ENCODE measurements around the gene FAM83G. TPM values are rescaled to one million over a fixed set of nuclear protein-coding genes. Genes with fewer than 3 reads are reported as not detected.

The FAM83G gene
- total and polyA plus RNA-seq, 2 donors (not counting 1 experiment from before 2014, with no cell fraction given): 2.4 to 6.3 TPM

DNA sequence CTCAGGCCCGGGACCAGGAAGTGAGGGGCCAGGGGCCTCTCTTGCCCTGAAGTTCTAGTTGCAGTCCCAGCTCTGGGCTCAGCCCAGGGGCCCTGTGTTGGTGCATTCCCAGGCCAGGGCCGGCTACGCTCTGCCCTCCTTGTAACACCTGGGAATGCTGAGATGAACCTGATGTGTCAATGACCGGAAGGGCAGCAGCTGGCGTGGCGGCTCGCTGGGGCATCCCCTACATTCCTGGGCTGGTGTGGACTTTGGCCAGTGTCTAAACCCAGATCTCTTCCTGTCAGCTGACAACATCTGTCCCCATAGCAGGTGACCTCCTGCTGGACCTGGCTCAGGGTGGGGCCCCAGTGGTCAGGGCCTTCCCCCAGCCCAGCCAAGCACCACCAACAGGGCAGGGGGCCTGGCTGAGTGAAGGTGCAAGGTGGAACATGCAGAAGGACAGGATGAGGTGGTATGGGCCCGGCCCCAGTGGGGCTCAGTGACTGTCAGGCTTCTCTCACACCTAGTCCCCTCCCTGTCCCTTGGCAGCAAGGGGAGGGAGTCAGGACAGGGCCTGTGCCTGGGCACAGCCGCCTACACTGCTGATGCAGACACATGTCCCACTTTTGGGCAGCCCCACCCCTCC lies 15.9 kb downstream of the FAM83G start:
- H3K27me3 ChIP-seq (ENCODE audit: control insufficient read depth, insufficient read depth, low read length): no peaks in the 10 kb centered on the region
- H3K4me3 ChIP-seq (replicated peaks in 1 of 4; ENCODE audit: control extremely low read depth in 1 of 4, insufficient read depth in 1 of 4, low read depth in 3 of 4, low read length in 4 of 4): no peak overlapping the region
- H3K79me2 ChIP-seq (ENCODE audit: control insufficient read depth, insufficient read depth, low read length): peaks cover 7% of the 10 kb centered on the region
- no peaks in the 10 kb centered on the region for H4K20me1 ChIP-seq (ENCODE audit: control insufficient read depth, extremely low read depth, insufficient read depth, low read length)
- no peak for TF ChIP-seq EZH2 (IDR thresholded peaks at IDR 0.05; ENCODE audit: low read length, missing control alignments)
- TF ChIP-seq CTCF (conservative IDR thresholded peaks at IDR 0.05 in 1 of 2, IDR thresholded peaks at IDR 0.05 in 1 of 2; ENCODE audit: low read depth in 1 of 2, low read length in 2 of 2): no peak
- H3K36me3 ChIP-seq (ENCODE audit: control insufficient read depth, insufficient read depth, low read length): peaks cover 2% of the 10 kb centered on the region
- no peak overlapping the region for H3K9ac ChIP-seq (ENCODE audit: insufficient read depth, low read length)
- H3K4me2 ChIP-seq (ENCODE audit: extremely low read depth, insufficient read depth, low read length): no peak overlapping the region
- no peak overlapping the region for H2AFZ ChIP-seq (ENCODE audit: low read length)
- no peak overlapping the region for H3K27ac ChIP-seq (ENCODE audit: insufficient read depth, low read length)
- no peaks in the 10 kb centered on the region for H3K9me3 ChIP-seq (ENCODE audit: control insufficient read depth, insufficient read depth, low read depth, low read length)
- DNase-seq (ENCODE audit: low read depth in 2 of 2): no peak
- peaks cover 6% of the 10 kb centered on the region for H3K4me1 ChIP-seq (ENCODE audit: control insufficient read depth, extremely low read depth, insufficient read depth, low read length)

DNA sequence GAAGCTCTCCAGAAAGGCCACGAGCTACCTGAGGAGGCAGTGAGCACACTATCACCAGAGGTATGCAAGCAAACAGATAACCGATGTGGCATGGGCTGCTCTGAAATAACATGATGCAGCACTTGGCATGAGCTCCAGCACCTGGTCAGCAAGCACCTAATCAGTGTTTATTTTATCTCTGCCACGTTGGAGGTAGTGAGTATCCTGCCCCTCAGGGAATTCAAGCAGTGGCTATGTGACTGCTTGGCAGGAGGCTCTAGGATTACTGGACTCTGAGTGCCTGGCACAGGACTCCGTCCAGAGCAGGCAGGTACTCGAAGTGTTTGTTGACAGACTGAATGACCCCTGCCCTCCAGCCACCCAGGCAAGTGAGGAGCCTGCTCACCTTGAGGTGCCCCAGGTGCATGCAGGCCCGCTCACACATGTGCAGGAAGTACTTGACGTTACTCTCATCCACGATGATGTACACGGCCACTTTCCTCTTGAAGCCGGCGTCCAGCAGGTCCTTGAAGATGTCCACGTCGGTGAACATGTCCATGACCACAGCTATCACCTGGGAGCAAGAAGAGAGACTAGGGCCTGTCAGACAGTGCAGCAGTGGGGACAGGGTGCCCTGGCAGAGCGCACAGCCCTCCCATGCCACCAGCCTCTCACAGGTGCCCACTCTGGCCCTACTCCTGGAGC lies 16.6 kb downstream of the FAM83G start:
- Histone ChIP-seq H3K9me3 (ENCODE audit: control insufficient read depth, insufficient read depth, low read depth, low read length) (no peaks in the 10 kb centered on the region), H3K4me1 (ENCODE audit: control insufficient read depth, extremely low read depth, insufficient read depth, low read length) (peaks cover 4% of the 10 kb centered on the region), H2AFZ (ENCODE audit: low read length) (no peak overlapping the region), H4K20me1 (ENCODE audit: control insufficient read depth, extremely low read depth, insufficient read depth, low read length) (no peaks in the 10 kb centered on the region), H3K4me2 (ENCODE audit: extremely low read depth, insufficient read depth, low read length) (no peak overlapping the region), H3K36me3 (ENCODE audit: control insufficient read depth, insufficient read depth, low read length) (peaks cover 2% of the 10 kb centered on the region), H3K27ac (ENCODE audit: insufficient read depth, low read length) (no peak overlapping the region), H3K4me3 (replicated peaks in 1 of 4; ENCODE audit: control extremely low read depth in 1 of 4, insufficient read depth in 1 of 4, low read depth in 3 of 4, low read length in 4 of 4) (no peak overlapping the region), H3K9ac (ENCODE audit: insufficient read depth, low read length) (no peak overlapping the region), H3K27me3 (ENCODE audit: control insufficient read depth, insufficient read depth, low read length) (no peaks in the 10 kb centered on the region), H3K79me2 (ENCODE audit: control insufficient read depth, insufficient read depth, low read length) (peaks cover 1% of the 10 kb centered on the region)
- no peak for DNase-seq (ENCODE audit: low read depth in 2 of 2)
- TF ChIP-seq CTCF (conservative IDR thresholded peaks at IDR 0.05 in 1 of 2, IDR thresholded peaks at IDR 0.05 in 1 of 2; ENCODE audit: low read depth in 1 of 2, low read length in 2 of 2): no peak
- no peak for TF ChIP-seq EZH2 (IDR thresholded peaks at IDR 0.05; ENCODE audit: low read length, missing control alignments)

DNA sequence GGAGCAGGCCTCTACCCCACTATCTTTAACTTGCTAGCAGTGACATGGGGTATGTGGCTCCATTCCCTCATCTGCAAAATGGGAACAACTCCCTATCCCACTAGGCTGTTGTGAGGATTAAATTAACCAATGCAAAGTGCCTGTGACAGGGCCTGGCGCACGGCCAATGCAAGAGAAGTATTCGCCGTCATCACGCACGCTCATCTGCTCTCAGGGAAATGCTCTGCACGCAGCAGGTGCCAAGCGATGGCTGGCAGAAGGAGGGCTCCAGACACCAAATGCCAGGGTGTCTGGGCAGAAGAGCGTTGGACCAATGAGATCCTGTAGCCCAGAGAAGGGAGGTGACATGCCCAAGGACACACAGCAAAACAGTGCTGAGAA lies 17.3 kb downstream of the FAM83G start:
- no peak overlapping the region for H3K27ac ChIP-seq (ENCODE audit: insufficient read depth, low read length)
- H3K9ac ChIP-seq (ENCODE audit: insufficient read depth, low read length): no peak overlapping the region
- H3K36me3 ChIP-seq (ENCODE audit: control insufficient read depth, insufficient read depth, low read length): peaks cover 2% of the 10 kb centered on the region
- H3K9me3 ChIP-seq (ENCODE audit: control insufficient read depth, insufficient read depth, low read depth, low read length): no peaks in the 10 kb centered on the region
- H3K27me3 ChIP-seq (ENCODE audit: control insufficient read depth, insufficient read depth, low read length): no peaks in the 10 kb centered on the region
- H3K79me2 ChIP-seq (ENCODE audit: control insufficient read depth, insufficient read depth, low read length): no peaks in the 10 kb centered on the region
- TF ChIP-seq EZH2 (IDR thresholded peaks at IDR 0.05; ENCODE audit: low read length, missing control alignments) (no peak), CTCF (conservative IDR thresholded peaks at IDR 0.05 in 1 of 2, IDR thresholded peaks at IDR 0.05 in 1 of 2; ENCODE audit: low read depth in 1 of 2, low read length in 2 of 2) (no peak)
- H3K4me2 ChIP-seq (ENCODE audit: extremely low read depth, insufficient read depth, low read length): no peak overlapping the region
- no peaks in the 10 kb centered on the region for H4K20me1 ChIP-seq (ENCODE audit: control insufficient read depth, extremely low read depth, insufficient read depth, low read length)
- H3K4me3 ChIP-seq (replicated peaks in 1 of 4; ENCODE audit: control extremely low read depth in 1 of 4, insufficient read depth in 1 of 4, low read depth in 3 of 4, low read length in 4 of 4): no peak overlapping the region
- no peak for DNase-seq (ENCODE audit: low read depth in 2 of 2)
- peaks cover 7% of the 10 kb centered on the region for H3K4me1 ChIP-seq (ENCODE audit: control insufficient read depth, extremely low read depth, insufficient read depth, low read length)
- H2AFZ ChIP-seq (ENCODE audit: low read length): no peak overlapping the region

Data from fibroblast of lung (primary cell).